ELR (cell line): ENCODE data around the gene CPNE5.

Experiments used
- DNase-seq: peaks from one replicate; pipeline ENCODE4 v3.0.0-alpha.2; 2015; ENCODE audit warnings: low read depth

The CPNE5 gene

GRCh38 chr6:36700071-36700812 is 139.0 kb downstream of the CPNE5 start:
- no peak for DNase-seq

- no peak for DNase-seq
Measured at GRCh38 chr6:36699348-36699747, 139.9 kb downstream of the CPNE5 start.

GRCh38 chr6:36698871-36699271 is 140.4 kb downstream of the CPNE5 start:
- no peak for DNase-seq

- no peak for DNase-seq
Measured at GRCh38 chr6:36698196-36698595, 141.0 kb downstream of the CPNE5 start.

- DNase-seq = no peak
Measured at GRCh38 chr6:36697481-36697903, 141.8 kb downstream of the CPNE5 start, which contains the start of gene RAB44. Gene RAB44, plus strand, starts transcription at chr6:36697826. Its CDS starts 6,410 bp downstream, at chr6:36704236.

- DNase-seq = no peak
Measured at GRCh38 chr6:36695414-36695813, 143.8 kb downstream of the CPNE5 start.

GRCh38 chr6:36694616-36695015 is 144.6 kb downstream of the CPNE5 start:
- DNase-seq = no peak

- DNase-seq = no peak
Measured at GRCh38 chr6:36692861-36693702, 146.2 kb downstream of the CPNE5 start.

- DNase-seq = no peak
Measured at GRCh38 chr6:36692220-36692619, 147.0 kb downstream of the CPNE5 start.

GRCh38 chr6:36691612-36692011 is 147.6 kb downstream of the CPNE5 start:
- DNase-seq = no peak

GRCh38 chr6:36691011-36691410 is 148.2 kb downstream of the CPNE5 start:
- DNase-seq = no peak
